SH-SY5Y (cell line): ENCODE results near the gene CMTM4.

Experiments
- GATA2 ChIP-seq: IDR thresholded peaks from 2 replicates; pipeline ENCODE4 v1.6.1; 2011; ENCODE audit warnings: mild to moderate bottlenecking, low read depth, low read length
- GATA3 ChIP-seq: IDR thresholded peaks from 2 replicates; pipeline ENCODE4 v1.6.1; 2011; ENCODE audit warnings: low read depth, mild to moderate bottlenecking, low read length, moderate library complexity

CMTM4 gene

GRCh38 chr16:66568355-66568754, 128.2 kb downstream of the CMTM4 start:
- no peak for TF ChIP-seq GATA2
- TF ChIP-seq GATA3 = no peak

- TF ChIP-seq GATA3 (no peak), GATA2 (no peak)
Measured at GRCh38 chr16:66566051-66566901, 130.3 kb downstream of the CMTM4 start, which contains the start of gene CMTM1. Gene CMTM1 (plus strand): TSS chr16:66566439. CDS start chr16:66566514, 75 bp downstream.
